Measurements from ENCODE around the gene YAP1.

Gene YAP1

GRCh38 chr11:102117472-102118113, 7.3 kb downstream of the YAP1 start:
- no peak for DNase-seq (ENCODE audit: low spot score)

DNA sequence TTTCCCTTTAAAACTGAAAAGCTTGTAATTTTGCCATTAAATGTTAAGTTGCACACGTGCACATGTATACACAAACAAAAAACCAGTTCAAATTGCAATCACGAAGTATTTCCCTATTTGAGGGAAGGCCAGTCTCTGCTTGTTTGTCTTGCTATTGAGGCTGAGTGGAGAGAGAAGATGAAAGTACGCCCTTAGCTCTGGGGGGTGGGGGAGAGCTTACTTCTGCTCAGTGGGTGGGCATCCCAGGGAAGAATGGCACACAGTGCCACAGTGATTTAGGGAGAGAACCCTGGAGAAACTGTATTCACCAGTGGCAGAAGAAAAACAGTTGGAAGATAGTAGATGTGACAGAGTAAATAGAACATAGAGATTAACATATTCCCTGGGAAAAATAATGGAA, 8.7 kb downstream of the YAP1 start:
- no peak for TF ChIP-seq CTCF (IDR thresholded peaks at IDR 0.05; ENCODE audit: extremely low read depth, missing control alignments)
- no peak for DNase-seq (ENCODE audit: low spot score)

More at GRCh38 chr11:102117472-102118113, 7.3 kb downstream of the YAP1 start:
- no peak for TF ChIP-seq CTCF (IDR thresholded peaks at IDR 0.05; ENCODE audit: extremely low read depth, missing control alignments)

GRCh38 chr11:102119997-102120396, 9.8 kb downstream of the YAP1 start:
- DNase-seq (ENCODE audit: low spot score): no peak
- no peak for TF ChIP-seq CTCF (IDR thresholded peaks at IDR 0.05; ENCODE audit: extremely low read depth, missing control alignments)

- no peak for TF ChIP-seq CTCF (IDR thresholded peaks at IDR 0.05; ENCODE audit: extremely low read depth, missing control alignments)
- DNase-seq (ENCODE audit: low spot score): no peak
Measured at GRCh38 chr11:102120437-102120973, 10.3 kb downstream of the YAP1 start.

- no peak for DNase-seq (ENCODE audit: low spot score)
- TF ChIP-seq CTCF (IDR thresholded peaks at IDR 0.05; ENCODE audit: extremely low read depth, missing control alignments): no peak
Measured at GRCh38 chr11:102121329-102121728, 11.1 kb downstream of the YAP1 start.

DNA sequence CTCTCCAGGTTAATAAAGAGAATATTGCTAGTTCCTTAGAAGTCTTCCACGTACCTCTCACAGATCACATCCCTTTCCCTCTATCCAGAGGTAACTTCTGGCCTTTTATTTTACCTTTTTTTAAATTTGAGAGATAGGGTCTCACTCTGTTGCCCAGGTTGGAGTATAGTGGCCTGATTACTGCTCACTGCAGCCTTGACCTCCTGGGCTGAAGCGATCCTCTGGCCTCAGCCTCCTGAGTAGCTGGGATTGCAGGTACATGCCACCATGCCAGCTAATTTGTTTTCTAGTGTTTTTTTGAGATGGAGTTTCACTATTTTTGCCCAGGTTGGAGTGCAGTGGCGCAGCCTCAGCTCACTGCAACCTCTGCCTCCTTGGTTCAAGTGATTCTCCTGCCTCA, 24.4 kb downstream of the YAP1 start:
- TF ChIP-seq CTCF (IDR thresholded peaks at IDR 0.05; ENCODE audit: extremely low read depth, missing control alignments): no peak
- no peak for DNase-seq (ENCODE audit: low spot score)

GRCh38 chr11:102135256-102135655, 25.0 kb downstream of the YAP1 start:
- no peak for DNase-seq (ENCODE audit: low spot score)
- TF ChIP-seq CTCF (IDR thresholded peaks at IDR 0.05; ENCODE audit: extremely low read depth, missing control alignments): no peak

Data from GM20000 (cell line).